KMS-11 (cell line): ENCODE measurements around the gene KRT38.

Source experiments
- H2AFZ ChIP-seq: fragments of 200-600 bp; sonication (generic); 2 replicates; pipeline ENCODE4 v1.6.1; 2016; ENCODE audit warnings: antibody characterized with exemption, mixed run types, low read depth
- H3K27ac ChIP-seq: fragments of 200-600 bp; sonication (generic); 2 replicates; pipeline ENCODE4 v1.6.1; 2016; ENCODE audit warnings: mild to moderate bottlenecking, mixed run types
- H3K27me3 ChIP-seq: fragments of 200-600 bp; sonication (generic); 2 replicates; pipeline ENCODE4 v1.6.1; 2017; ENCODE audit warnings: mild to moderate bottlenecking, low read depth, mixed run types, moderate library complexity; ENCODE audit not compliant: insufficient read depth
- H3K36me3 ChIP-seq: fragments of 200-600 bp; sonication (generic); 2 replicates; pipeline ENCODE4 v1.6.1; 2017; ENCODE audit warnings: mild to moderate bottlenecking, mixed run types; ENCODE audit not compliant: insufficient read depth
- H3K4me1 ChIP-seq: fragments of 200-600 bp; sonication (generic); 2 replicates; pipeline ENCODE4 v1.6.1; 2016; ENCODE audit warnings: mild to moderate bottlenecking, low read depth, mixed run types; ENCODE audit not compliant: poor library complexity, severe bottlenecking
- H3K4me2 ChIP-seq: fragments of 200-600 bp; sonication (generic); 2 replicates; pipeline ENCODE4 v1.7.0; 2016; ENCODE audit warnings: mild to moderate bottlenecking, mixed run types
- H3K4me3 ChIP-seq: fragments of 200-600 bp; sonication (generic); IDR thresholded peaks from 2 replicates; pipeline ENCODE4 v1.6.1; 2017; ENCODE audit warnings: low read depth, low read length, mixed read lengths; ENCODE audit not compliant: insufficient read depth
- H3K79me2 ChIP-seq: fragments of 200-600 bp; sonication (generic); 2 replicates; pipeline ENCODE4 v1.6.1; 2016; ENCODE audit warnings: low read depth, mixed run types; ENCODE audit not compliant: insufficient read depth
- H3K9ac ChIP-seq: fragments of 200-600 bp; sonication (generic); 2 replicates; pipeline ENCODE4 v1.6.1; 2016; ENCODE audit warnings: mild to moderate bottlenecking, mixed run types
- H4K20me1 ChIP-seq: fragments of 200-600 bp; sonication (generic); 2 replicates; pipeline ENCODE4 v1.6.1; 2016; ENCODE audit warnings: mild to moderate bottlenecking, mixed run types; ENCODE audit not compliant: insufficient read depth
- TF ChIP-seq, protein P1 (sequence below): fragments of 200-600 bp; sonication (generic); conservative IDR thresholded peaks from 2 replicates; pipeline ENCODE4 v1.6.1; 2017; ENCODE audit warnings: low read depth, mild to moderate bottlenecking, antibody characterized with exemption, low read length, moderate library complexity, mixed read lengths

The KRT38 gene

DNA sequence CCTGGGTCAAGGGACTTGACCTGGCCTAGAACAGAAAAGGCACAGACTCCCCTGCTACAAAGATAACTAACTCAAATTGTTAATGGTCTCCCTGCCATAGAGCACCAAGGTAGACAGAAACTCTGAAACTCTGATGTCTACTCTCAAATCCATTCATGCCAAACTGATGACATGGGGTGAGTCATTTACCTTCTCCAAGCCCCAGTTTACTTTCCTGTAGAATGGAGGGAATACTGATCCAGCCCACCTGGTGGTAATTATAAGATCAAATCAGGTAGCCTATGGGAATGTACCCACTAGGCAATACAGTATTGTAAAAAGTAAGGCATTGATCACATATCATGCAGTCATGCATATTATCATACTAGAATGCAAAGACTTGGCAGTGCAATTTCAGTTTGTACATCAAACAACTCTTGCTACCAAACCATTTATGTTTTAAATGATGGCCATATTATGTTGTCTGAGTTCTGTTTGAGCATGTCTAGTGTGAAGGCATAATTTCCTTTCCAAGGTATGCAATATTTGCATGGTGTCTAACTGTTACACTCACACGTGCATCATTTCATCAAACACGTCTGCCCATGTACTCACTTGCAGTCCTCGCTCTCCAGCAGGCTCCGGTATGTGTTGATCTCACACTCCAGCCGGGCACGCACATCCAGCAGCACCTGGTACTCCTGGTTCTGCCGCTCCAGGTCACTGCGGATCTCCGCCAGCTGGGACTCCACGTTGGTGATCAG, 46.4 kb downstream of the KRT38 start:
- H3K27me3 ChIP-seq, result no peaks in the 10 kb centered on the region
- H3K36me3 ChIP-seq, result no peaks in the 10 kb centered on the region
- TF ChIP-seq, protein P1, sequence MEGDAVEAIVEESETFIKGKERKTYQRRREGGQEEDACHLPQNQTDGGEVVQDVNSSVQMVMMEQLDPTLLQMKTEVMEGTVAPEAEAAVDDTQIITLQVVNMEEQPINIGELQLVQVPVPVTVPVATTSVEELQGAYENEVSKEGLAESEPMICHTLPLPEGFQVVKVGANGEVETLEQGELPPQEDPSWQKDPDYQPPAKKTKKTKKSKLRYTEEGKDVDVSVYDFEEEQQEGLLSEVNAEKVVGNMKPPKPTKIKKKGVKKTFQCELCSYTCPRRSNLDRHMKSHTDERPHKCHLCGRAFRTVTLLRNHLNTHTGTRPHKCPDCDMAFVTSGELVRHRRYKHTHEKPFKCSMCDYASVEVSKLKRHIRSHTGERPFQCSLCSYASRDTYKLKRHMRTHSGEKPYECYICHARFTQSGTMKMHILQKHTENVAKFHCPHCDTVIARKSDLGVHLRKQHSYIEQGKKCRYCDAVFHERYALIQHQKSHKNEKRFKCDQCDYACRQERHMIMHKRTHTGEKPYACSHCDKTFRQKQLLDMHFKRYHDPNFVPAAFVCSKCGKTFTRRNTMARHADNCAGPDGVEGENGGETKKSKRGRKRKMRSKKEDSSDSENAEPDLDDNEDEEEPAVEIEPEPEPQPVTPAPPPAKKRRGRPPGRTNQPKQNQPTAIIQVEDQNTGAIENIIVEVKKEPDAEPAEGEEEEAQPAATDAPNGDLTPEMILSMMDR, result no peak
- no peak overlapping the region for H3K4me2 ChIP-seq
- H2AFZ ChIP-seq, result no peak overlapping the region
- no peaks in the 10 kb centered on the region for H3K4me1 ChIP-seq
- no peak overlapping the region for H3K9ac ChIP-seq
- no peak overlapping the region for H3K4me3 ChIP-seq
- no peaks in the 10 kb centered on the region for H4K20me1 ChIP-seq
- no peak overlapping the region for H3K27ac ChIP-seq
- no peaks in the 10 kb centered on the region for H3K79me2 ChIP-seq

DNA sequence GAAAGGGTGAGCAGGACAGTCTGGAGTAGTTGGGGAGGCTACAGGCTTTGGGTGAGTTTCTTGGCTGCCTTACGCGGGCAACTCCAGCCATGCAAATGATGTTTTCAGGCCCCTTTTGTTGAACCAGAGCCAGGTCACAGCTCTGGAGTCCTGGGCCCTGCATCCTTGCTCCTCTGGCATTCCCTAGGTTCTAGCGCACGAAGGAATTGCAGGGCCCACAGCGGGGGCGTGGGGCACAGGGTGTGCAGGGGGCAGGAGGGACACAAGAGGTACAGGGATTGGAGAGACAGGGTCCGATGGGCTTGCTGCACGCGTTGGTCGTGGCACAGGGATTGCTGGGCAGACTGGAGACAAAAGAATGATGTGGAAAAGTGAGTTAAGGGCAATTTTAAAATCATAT, 47.0 kb downstream of the KRT38 start:
- H3K79me2 ChIP-seq, result no peaks in the 10 kb centered on the region

GRCh38 chr17:41393294-41393693, 47.5 kb downstream of the KRT38 start:
- Histone ChIP-seq H3K79me2 (no peaks in the 10 kb centered on the region), H3K36me3 (no peaks in the 10 kb centered on the region), H4K20me1 (no peaks in the 10 kb centered on the region), H3K4me2 (no peak overlapping the region), H3K27ac (no peak overlapping the region), H2AFZ (no peak overlapping the region), H3K4me1 (no peaks in the 10 kb centered on the region), H3K9ac (no peak overlapping the region), H3K4me3 (no peak overlapping the region), H3K27me3 (no peaks in the 10 kb centered on the region)
- TF ChIP-seq, protein P1, result no peak

More for the DNA sequence above, 47.0 kb downstream of the KRT38 start:
- H4K20me1 ChIP-seq, result no peaks in the 10 kb centered on the region
- no peak overlapping the region for H3K4me2 ChIP-seq
- no peak overlapping the region for H2AFZ ChIP-seq
- TF ChIP-seq, protein P1, result no peak
- no peaks in the 10 kb centered on the region for H3K27me3 ChIP-seq
- H3K36me3 ChIP-seq, result no peaks in the 10 kb centered on the region
- no peak overlapping the region for H3K4me3 ChIP-seq
- H3K4me1 ChIP-seq, result no peaks in the 10 kb centered on the region
- H3K9ac ChIP-seq, result no peak overlapping the region
- no peak overlapping the region for H3K27ac ChIP-seq

DNA sequence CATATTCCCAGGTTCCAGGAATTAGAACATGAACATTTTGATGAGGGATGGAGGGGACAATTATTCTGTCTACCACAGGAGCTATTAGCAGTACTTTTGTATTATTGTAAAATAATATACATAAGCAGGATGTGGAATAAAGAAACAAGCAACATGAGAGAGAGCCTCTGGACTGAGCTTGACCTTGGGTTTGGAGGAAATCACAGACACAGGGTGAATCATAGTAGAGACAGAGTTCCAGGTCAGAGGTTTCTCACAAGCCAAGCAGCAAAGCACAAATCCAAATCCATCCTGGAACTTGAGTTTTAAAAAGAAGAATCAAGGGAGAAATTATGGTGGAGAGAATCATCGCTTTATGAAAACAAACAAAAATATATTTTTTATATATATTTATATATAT, 48.5 kb downstream of the KRT38 start:
- no peaks in the 10 kb centered on the region for H3K79me2 ChIP-seq
- H4K20me1 ChIP-seq, result no peaks in the 10 kb centered on the region
- H2AFZ ChIP-seq, result no peak overlapping the region
- no peaks in the 10 kb centered on the region for H3K36me3 ChIP-seq
- TF ChIP-seq, protein P1, result no peak
- H3K27me3 ChIP-seq, result no peaks in the 10 kb centered on the region
- no peak overlapping the region for H3K4me3 ChIP-seq
- no peak overlapping the region for H3K4me2 ChIP-seq
- H3K9ac ChIP-seq, result no peak overlapping the region
- no peaks in the 10 kb centered on the region for H3K4me1 ChIP-seq
- H3K27ac ChIP-seq, result no peak overlapping the region
